ENCODE results near the gene COMTD1.

DNA sequence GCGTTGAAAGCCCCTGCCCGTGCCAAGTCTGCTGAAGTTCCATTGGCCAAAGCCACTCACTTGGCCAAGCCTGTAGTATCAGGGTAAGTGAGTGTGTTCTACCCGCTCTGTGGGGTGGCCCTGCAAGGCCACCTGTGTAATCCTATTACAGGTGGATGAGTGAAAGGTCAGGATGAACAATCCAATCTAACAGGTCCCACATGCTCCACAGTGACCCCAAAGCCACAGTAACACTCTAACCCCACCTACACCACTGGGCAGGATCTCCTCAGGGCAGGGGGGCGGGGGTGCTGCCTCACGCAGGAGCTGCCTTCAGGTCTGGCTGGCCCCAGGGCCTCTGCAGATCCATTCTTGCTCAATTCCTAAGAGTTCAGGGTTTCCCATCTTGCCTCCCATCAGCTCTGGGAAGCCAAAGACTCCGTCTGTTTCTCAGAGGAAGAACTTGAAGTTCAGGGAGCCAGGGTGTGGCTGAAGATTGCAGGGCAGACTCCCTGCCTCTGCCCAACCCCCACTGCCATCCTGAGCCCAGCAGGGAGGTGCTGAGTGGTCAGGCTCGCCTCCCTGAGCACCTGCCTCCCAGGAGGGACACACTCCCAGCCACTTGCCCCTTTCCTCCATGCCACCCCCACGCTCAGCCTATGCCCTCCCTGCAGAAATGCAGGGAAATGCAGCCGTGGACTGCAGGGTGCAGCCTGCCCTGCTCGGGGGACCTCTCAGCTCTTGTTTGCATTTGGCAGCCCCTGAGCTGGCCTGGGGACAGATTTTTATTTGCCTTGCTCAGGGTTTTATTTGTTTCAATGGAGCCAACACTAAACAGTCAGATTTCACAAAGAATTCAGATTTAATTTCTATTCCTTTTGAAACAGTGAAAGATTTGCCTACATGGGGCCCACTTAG, 9.8 kb upstream of the COMTD1 start:
- TF ChIP-seq, protein P1, sequence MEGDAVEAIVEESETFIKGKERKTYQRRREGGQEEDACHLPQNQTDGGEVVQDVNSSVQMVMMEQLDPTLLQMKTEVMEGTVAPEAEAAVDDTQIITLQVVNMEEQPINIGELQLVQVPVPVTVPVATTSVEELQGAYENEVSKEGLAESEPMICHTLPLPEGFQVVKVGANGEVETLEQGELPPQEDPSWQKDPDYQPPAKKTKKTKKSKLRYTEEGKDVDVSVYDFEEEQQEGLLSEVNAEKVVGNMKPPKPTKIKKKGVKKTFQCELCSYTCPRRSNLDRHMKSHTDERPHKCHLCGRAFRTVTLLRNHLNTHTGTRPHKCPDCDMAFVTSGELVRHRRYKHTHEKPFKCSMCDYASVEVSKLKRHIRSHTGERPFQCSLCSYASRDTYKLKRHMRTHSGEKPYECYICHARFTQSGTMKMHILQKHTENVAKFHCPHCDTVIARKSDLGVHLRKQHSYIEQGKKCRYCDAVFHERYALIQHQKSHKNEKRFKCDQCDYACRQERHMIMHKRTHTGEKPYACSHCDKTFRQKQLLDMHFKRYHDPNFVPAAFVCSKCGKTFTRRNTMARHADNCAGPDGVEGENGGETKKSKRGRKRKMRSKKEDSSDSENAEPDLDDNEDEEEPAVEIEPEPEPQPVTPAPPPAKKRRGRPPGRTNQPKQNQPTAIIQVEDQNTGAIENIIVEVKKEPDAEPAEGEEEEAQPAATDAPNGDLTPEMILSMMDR (IDR thresholded peaks at IDR 0.05; ENCODE audit: low read depth, low read length, poor library complexity, severe bottlenecking), result no peak
- TF ChIP-seq EZH2phosphoT487 (IDR thresholded peaks at IDR 0.05; ENCODE audit: borderline replicate concordance, low read length), result no peak

Measured in DOHH2 (cell line).